HG02571 (cell line): ENCODE data around the gene CHKA.

Source experiments
- ATAC-seq: cut with Tn5 transposase; IDR thresholded peaks from one replicate; pipeline ENCODE4 v1.9.1; 2021; ENCODE audit warnings: mild to moderate bottlenecking, moderate library complexity; ENCODE audit not compliant: unreplicated experiment

CHKA gene

DNA sequence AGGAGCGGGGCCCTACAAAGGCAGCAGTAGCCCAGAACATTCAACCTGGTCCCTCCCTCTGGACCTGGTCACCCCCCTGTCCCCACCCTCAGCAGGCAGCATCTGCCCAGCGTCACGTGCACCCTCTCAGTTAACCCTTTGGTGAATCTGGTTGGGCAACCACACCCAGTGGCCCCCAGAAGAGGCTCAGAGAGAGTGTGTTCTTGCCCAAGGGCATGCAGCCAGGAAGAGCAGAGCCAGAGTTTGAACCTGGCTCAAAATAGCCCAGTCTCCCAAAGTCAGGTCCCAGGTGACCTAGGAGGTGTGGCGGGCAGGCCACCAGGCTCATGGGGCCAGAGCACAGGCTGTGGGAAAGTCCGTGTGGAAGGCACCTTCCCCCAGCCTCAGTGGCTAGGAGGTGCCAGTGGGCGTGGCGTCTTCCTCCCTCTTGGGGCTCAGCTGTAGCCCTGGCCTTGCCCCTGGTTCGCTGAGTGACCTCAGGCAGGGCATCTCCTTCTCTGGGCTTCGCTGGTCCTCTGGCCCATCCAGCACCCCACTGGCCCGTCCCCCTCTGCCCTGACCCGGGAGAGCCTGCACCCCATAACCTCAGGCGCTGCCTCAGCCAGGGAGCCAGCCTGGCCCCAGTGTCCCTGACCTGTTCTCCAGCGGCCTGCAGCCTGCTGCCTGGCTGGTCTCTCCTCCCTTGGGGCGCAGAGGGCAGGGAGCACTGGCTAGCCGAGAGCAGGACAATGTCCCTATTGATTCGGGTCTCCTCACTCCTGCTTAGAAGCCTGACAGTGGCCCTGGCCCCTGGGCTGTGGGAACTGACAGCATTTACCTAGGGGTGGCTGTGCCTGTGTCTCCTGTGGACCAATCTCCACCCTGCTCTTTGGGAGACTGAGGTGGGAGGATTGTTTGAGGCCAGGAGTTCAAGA lies 104.0 kb downstream of the CHKA start:
- no peak for ATAC-seq

DNA sequence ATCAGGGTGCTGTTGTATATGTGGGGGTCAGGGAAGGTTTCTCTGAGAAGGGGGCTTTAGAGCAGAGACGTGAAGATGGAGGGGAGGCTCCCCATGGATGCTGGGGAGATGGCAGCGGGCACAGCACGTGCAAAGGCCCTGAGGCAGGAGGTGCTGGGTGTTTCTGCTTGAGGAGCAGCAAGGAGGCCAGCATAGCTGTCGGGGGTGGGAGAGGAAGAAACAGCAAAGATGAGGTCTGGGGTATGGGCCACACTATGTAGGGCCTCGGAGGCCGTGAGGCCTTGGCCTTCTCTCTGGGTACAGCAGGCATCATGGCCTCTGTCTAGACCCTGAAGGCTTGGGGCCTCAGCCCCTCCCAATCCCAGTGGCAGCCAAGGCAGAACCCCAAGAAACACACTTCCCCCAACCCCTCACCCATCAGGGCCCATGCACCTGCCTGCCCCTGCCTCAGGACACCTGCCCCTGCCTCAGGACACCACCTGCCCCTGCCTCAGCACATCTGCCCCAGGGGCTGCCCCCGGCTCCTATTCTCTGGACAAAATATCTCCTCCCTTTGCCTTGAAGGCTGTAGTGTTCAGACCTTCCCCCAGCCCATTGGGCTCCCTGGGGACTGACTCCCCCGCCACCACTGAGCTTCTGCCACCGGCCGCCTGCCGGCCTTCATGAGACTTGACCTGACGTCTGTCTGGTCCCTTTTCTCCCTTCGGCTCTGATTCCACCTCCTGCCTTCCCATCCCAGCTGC lies 104.9 kb downstream of the CHKA start:
- no peak for ATAC-seq

DNA sequence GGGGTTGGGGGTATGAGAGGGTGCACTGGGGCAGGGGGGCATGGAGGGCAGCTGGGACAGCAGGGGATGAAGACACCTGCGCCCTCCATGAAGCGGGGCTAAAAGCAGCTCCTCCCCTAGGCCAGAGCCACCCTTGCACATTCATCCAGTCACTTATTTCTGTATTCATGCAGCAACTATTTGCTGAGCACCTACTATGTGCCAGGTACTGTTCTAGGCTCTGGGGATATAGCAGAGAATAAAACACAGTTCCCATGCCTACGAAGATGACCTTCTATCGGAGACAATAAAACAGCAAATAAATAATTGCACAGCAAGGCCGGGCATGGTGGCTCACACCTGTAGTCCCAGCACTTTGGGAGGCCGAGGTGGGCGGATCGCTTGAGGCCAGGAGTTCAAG lies 105.7 kb downstream of the CHKA start:
- no peak for ATAC-seq

DNA sequence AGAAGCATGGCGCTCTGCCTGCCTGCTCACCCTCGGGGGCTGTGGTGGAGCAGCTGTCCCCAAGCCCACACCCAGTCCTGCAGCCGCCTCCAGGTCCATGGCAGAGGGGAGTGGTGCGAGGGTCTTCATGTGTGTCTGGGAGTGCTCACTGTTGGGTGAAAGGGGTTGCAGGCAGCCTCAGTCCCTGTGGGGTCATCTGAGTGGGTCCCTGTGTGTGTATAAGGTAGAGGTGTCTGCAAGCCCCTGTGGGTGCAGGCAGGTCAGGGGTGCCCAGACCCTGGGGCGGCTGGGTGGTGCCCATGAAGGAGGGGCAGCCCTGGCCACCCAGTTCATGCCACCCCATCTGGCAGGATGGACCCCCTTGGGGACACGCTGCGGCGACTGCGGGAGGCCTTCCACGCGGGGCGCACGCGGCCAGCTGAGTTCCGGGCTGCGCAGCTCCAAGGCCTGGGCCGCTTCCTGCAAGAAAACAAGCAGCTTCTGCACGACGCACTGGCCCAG lies 106.2 kb downstream of the CHKA start:
- no peak for ATAC-seq

DNA sequence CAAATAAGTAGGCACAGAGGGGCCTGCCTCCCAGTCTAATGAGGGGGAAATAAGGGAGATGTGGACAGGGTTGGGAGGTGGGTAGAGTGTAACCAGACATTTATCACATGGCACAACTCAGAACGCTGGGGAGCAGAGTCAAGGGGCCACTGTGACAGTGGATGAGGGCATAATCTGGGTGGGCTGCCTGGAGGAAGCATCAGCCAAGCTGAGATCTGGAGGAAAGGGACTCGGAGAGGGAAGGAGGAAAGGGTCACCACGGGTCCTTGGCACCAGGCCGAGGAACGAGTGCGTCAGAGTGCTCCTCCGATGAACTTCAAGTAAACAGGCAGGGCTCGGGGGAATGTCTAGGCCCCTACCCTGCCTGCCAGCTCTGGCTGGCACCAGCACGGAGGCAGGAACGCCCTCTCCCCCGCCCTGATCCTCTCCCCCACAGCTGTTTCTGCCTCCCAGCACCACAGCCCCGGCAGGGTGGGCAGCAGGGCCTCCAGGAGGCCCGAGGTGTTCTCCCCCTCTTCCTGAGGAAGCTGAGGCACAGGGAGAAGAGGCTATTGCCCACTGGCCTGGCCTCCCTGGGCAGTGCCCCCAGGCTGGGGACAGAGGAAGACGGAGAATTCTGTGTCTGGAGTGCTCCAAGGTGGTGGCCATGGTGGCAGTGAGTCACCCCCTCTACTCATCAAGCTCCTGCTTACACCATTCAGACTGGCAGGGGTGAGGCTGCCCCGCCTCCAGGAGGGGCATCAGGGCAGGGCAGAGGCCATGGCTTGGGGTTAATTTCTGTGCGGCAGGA lies 106.8 kb downstream of the CHKA start:
- ATAC-seq: no peak

DNA sequence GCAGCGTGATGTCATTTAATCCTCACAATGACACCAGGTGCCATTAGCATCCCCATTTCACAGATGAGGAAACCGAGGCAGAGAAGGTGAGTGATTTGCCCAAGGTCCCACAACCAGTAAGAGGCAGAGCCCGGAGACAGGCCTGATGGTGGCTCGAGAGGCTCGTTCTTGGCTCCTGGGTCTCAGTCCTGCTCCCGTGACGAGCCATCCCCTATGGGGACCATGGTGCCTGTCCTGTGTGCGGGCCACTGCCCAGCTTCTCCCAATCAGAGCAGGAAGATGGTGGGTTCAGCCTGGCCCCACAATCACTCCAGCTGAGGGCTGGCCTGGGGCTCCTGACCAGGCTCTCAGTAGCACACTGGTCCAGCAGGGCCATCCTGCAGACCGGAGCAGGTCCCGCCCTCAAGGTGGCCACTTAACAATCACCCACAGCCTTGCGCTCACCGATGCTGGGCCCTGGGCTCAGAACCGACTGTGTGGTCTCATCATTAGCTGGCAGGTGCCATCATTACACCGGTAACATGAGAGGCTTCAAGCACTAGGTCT lies 107.5 kb downstream of the CHKA start:
- ATAC-seq: no peak

DNA sequence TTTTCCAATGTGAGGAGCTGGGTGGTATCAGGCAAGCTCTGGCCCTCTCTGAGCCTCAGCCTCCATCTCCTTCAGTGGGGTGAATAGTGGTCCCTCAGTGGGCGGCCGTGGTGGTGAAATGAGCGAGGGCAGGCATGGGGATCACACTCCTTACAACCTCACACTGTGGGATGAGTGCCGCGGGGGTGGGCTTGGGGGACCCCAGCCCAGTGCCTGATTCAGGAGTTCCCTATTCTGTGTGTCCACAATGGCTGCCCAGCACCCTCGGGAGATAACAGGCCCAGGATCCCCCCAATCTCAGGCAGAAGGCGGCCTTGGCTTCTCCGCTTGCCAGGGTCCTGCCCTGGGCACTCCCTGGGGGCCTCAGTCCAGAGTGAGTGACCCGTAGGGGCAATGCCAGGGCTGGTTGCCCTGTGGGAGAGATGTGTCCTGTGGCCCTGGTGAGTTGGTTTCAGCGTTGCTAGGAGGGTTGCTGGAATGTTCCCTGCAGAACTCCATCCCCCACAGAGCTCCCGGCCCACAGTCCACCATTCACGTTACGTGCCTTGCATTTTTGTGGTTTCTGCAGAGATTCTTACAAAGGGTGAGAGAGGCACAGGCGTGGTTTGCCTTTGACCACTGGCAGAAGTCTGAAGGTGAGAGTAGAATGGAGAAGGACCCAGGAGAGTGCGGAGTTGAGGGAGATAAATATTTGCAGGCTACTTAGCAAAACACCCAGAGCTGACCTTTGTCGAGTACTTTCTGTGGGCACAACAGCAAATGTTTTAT lies 108.2 kb downstream of the CHKA start:
- no peak for ATAC-seq

DNA sequence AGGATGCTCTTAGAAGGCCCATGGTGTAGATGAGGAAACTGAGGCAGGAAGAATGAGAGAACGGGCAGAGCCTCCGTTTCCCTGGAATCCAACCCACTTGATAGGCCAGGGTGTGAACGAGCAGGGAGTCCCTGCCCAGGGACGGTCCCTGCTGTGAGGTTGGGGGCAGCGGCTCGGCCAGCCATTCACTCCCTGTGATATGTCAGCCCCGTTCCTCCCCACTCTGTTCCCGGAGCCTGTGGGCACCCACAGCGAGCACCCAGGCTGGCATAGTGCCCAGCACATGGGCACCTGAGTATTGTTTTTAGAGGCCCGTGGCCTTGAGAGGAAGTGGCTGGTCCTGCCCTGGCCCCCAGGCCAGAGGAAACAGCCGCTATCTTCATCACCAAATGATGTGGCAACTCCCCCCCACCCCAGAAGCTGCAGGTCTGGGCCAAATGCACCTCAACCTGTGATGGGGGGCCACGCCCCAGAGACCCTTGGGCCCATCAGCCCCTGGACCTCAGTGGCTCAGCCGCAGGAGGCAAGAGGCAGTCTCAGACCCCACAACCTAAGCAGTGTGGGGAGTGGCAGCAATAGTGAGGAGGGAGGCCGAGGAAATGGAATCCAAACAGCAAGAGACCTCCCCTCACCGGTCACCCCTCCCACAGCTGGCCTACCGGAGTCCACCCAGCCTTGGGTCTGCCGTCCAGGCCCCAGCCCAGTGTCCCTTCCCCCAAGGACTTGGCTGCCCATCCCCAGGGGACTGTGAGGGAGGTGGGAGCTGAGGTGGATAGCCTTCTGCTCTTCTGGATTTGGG lies 108.9 kb downstream of the CHKA start:
- no peak for ATAC-seq

DNA sequence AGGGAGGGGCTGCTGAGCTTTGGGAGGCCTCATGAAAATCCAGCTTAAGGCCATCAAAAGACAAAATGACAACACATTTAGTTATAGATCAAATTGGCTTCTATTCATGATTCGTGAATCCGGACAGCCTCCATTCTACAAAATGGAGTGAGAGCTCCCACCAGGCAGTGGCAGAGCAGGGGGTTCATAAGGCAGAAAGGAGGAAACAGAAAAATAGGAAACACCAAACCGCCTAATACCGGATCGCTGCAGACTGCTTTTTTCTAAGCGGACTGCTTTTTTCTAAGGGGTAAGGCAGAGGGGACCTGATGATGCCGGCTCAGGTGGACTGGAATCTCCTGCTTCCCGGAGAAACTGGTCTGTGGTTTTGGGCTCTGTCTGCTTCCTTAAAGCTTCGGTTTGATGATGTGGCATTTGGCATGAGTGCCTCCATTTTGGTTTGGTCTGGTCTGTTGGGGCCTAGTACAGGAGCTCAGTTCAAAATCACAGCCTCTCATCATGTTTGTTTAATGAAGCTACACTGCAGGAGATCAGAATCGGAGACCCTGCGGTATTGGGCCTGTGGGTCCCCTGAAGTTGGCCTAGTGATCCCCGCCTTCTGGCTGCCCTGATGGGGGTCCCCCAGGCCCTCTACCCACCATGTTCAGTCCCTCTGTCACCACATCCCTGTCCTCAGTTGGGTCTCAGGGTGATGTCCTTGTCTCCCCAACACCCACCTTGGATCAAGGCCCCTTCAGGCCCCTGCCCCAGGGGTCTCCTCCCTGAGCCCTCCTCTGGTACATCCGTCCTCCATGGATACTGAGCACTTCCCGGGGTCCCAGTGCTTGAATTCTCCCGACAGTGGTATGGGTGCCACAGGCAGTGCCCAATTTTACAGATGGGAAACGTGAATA lies 109.9 kb downstream of the CHKA start:
- ATAC-seq: no peak

DNA sequence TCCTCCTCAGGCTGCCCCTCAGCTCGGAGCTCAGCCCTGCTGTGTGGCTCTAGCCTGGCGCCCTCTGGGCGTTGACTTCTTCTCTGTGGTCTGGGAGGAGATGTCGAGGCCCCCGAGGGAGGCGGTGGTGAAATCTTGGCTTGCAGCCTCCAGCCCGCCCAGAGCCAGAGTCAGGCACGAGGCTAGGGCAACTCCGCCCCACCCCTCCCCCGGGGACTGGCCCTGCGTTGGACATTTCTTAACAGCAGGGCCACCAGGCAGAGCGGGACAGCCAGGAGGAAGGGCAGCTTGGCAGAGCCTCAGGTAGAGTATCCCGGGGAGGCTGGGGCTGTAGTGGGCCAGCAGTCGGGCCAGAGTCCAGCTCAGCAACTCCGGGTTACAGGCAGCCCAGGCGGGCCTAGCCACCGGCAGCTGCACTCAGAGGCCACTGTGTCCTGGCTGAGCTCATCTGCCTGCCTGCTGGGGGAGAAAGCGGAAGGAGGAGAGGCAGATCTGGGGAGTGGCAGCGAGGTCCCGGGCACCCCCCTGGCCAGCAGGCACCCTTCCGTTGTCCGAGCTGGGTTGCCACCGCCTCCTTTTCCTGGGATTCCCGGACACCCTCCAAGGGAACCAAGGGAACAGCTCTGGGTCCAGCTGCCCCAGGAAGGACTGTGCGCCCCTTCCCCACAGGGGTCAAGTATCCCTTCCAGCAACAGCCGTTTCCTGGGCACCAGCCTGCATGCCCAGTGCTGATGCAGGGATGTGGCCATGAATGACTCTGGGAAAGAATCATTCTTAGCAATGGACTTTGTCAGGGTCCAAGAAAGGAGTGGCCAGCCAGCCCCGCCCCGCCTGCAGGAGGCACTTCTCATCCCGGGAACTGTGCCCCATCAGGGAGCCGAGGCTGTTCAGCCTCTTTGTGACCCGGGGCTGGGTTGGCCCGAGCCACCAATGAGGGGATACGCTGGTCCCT lies 110.8 kb downstream of the CHKA start, which contains the start of gene ALDH3B1:
ALDH3B1 (plus strand) TSS at position 238 of the 952 bp plus-strand sequence. CDS start 4,971 bp downstream, outside the sequence.
- ATAC-seq: no peak

DNA sequence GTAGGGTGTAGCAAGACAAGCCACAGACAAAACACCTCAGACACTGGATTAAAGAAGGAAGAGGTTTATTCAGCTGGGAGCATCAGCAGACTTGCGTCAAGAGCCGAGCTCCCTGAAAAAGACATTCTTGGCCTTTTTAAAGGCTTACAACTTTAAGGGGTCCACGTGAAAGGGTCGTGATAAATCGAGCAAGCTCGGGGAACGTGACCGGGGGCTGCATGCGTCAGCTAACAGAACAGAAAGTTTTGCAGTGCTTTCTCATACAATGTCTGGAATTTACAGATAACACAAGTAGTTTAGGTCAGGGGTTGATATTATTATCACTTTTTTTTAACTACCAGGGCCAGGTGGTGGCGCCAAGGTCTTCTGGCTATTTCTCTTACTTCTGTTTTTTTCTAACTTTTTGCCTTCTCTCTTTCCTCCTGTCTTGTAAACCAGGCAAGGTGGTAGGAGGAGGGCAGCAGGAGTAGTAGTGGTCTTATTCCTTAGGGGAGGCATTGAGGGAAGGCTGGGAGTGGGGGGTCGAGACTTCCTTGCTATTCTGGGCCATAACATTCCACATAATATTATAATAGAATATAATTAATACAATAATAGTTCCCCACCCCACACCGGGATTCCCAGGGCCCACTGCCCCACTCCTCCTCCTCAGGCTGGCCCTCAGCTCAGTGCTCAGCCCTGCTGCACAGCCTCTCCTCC lies 111.6 kb downstream of the CHKA start:
- ATAC-seq: no peak

DNA sequence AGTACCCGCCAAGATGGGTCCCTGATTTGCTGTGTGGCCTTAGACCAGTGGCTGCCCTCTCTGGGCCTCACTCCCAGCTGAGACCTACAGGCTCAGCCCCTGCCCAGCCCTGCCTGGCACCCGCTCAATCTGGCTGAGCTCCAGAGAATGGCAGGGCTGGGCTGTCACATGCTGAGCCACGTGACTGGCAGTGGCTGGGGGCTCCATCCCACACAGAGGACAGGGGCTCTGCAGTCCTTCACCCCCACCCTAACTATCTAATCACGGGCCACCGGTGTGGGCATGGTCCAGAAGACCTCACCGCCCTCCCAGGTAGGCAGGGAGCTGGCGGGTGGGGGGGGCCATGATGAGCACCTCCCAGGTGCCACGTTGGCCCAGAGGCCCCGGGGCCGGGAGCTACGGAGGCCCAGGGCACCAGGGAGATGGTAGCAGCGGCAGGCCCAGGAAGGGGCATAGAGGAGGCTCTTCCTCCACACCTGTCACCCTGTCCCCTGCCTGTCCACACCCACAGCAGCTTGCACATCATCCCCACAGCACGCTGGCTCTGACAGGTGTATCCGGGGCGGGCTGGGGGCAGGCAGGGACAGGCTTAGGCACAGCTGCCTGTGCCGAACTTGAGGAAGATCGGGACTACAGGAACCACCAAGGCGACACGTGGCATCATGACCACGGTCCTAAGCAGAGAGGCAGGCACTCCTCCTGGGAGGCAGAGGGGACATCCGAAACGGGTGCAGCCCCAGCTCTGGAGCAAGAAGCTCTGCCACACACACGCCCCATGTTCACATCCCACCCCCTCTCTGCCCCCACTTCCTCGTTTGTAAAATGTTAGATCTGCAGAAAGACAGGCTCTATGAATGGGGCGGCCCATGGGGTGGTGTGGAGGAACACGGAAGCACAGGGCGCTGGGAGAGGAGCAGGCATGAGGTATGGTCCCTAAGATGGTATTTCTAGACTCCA lies 112.5 kb downstream of the CHKA start:
- no peak for ATAC-seq

DNA sequence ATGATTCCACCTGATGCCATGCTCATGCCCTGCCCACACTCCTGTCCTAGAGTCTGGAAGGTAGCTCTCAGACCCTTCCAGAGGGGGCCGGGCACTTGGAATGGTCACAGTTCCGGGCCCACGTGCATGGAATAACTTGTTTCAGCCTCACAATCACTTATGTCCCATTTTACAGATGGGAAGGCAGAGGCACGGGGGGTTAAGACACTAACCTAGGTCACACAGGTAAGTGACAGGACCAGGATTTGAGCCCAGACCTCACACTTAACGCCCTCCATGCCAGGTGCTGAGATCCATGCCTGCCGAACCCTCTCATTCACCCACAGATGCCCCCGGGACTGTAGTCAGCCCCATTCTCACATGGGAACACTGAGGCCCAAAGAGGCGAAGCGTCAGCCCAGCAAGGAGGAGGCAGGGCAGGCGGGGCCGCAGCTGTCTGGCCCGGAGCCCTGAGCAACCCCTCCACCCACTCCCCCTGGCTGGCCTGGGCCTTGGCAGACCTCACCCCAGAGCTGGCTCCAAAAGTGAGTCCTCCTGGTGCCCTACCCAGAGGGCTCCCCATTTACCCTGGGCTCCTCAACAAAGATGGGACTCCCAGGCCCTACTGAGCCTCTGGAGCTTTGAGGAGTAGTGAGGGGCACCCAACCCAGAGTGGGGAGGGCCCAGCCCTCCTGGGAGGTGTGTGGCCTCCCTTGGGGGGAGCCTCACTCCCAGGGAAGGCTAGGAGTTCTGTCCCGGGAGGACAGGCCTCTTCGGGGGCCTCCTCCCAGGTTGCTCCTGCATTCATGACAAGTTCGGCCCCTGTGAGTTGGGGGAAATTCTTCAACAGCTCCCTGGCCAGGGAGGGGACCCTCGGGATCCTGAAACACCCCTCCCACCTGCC lies 113.4 kb downstream of the CHKA start:
- ATAC-seq: no peak

DNA sequence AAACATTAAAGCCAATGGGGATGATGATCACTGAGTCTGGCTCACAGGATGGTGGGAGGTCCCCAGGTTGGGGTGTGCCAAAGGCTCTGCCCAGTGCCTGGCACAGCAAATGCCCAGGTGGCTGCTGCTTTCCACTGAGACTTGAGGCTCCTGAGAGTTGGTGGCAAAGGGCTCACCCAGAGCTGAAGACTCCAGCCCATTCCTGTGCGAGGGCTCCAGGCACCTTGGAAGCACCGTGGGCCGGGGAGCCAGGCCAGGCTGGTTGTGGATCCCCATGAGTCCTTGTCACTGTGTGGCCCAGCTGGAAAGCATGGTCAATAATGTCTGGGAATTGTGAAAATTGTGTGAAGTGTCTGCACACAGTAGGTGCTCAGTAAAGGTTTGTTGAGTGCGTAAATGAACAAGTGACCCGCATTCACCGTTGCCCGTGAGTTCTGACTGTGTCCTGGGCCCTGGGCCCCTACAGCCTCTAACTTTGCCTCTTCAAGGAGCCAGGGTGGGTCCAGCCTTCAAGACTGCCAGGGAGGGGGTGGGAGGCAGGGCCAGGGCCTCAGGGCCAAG lies 114.5 kb downstream of the CHKA start:
- no peak for ATAC-seq
